Chondrocyte (in vitro differentiated cells): ENCODE results near the gene TTLL11. TPM values are rescaled to one million over a fixed set of nuclear protein-coding genes. Genes with fewer than 3 reads are reported as not detected.

Experiments used
- DNase-seq: peaks from one replicate; pipeline ENCODE4 v3.0.0; 2021; ENCODE audit warnings: mixed read lengths, low spot score
- H3K27ac Mint-ChIP-seq: one replicate; pipeline ENCODE4 v1.8.0; 2021; ENCODE audit warnings: mild to moderate bottlenecking, moderate library complexity, mixed read lengths; ENCODE audit not compliant: unreplicated experiment
- H3K27me3 Mint-ChIP-seq: 2 replicates; pipeline ENCODE4 v1.8.0; 2021; ENCODE audit warnings: low read depth, mixed read lengths
- H3K36me3 Mint-ChIP-seq: 2 replicates; pipeline ENCODE4 v1.8.0; 2021; ENCODE audit warnings: low read depth, mixed read lengths
- H3K4me1 Mint-ChIP-seq: 2 replicates; pipeline ENCODE4 v1.8.0; 2021; ENCODE audit warnings: low read depth, mild to moderate bottlenecking, mixed read lengths
- H3K4me3 Mint-ChIP-seq: one replicate; pipeline ENCODE4 v1.8.0; 2021; ENCODE audit warnings: mild to moderate bottlenecking, moderate library complexity, mixed read lengths; ENCODE audit not compliant: unreplicated experiment
- H3K9me3 Mint-ChIP-seq: 2 replicates; pipeline ENCODE4 v1.8.0; 2021; ENCODE audit warnings: low read depth, mixed read lengths
- total RNA-seq: library from RNA; stranded (reverse); gene quantifications from 3 replicates; pipeline ENCODE4 v1.2.1, GENCODE V29; 2021
- TF ChIP-seq, protein P1 (sequence below): fragments of 200-600 bp; sonication (generic); IDR thresholded peaks from 2 replicates; pipeline ENCODE4 v1.5.0; 2021; ENCODE audit warnings: antibody characterized with exemption, mild to moderate bottlenecking, moderate library complexity

The TTLL11 gene
- total RNA-seq, 1 donor from 2014 or later: 9.1 TPM

DNA sequence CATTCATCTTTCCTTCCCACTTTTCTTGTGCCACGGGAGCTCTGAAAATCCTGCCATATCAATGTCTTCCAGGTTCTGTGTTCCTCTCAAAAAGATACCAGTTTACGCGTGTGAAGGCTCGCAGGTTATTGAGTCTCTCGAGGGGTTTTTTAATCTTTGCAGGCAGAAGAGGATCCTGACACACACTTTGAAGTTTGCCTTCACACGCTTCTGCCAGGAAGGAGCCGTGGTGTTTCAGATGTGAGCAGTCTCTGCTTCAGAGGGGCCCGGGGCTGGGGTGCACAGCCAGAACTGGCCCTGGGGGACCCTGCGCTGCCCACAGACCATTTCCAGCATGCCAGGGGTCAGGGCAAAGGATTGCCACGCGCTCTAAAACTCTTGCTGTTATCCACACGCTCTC lies 167.2 kb downstream of the TTLL11 start:
- no peaks in the 10 kb centered on the region for H3K9me3 Mint-ChIP-seq

DNA sequence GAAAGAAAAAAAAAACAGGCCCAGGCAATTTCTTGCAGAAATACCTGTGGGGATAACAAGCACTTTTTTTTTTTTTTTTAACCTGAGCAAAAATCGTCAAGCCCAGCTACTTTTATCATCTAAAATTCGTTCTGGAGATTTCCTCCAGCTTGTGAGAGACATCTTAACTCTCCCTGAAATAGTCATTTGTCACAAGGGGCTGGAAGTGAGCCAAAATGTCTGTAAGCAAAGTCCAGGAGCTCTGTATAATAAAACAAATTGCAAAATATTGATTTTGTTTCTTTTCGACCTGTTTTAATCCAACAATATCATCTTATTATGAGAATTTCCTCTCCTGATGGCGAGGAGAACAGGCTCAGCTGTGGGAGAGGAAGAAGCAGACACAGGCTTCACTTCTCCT lies 168.4 kb downstream of the TTLL11 start:
- Mint-ChIP-seq H3K9me3 (no peaks in the 10 kb centered on the region), H3K27ac (no peak overlapping the region), H3K4me1 (no peaks in the 10 kb centered on the region), H3K27me3 (no peaks in the 10 kb centered on the region), H3K36me3 (peaks cover 4% of the 10 kb centered on the region), H3K4me3 (no peak overlapping the region)
- DNase-seq: no peak
- TF ChIP-seq, protein P1, sequence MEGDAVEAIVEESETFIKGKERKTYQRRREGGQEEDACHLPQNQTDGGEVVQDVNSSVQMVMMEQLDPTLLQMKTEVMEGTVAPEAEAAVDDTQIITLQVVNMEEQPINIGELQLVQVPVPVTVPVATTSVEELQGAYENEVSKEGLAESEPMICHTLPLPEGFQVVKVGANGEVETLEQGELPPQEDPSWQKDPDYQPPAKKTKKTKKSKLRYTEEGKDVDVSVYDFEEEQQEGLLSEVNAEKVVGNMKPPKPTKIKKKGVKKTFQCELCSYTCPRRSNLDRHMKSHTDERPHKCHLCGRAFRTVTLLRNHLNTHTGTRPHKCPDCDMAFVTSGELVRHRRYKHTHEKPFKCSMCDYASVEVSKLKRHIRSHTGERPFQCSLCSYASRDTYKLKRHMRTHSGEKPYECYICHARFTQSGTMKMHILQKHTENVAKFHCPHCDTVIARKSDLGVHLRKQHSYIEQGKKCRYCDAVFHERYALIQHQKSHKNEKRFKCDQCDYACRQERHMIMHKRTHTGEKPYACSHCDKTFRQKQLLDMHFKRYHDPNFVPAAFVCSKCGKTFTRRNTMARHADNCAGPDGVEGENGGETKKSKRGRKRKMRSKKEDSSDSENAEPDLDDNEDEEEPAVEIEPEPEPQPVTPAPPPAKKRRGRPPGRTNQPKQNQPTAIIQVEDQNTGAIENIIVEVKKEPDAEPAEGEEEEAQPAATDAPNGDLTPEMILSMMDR: no peak

More for the DNA sequence above, 167.2 kb downstream of the TTLL11 start:
- no peak for DNase-seq
- Mint-ChIP-seq H3K4me3 (no peak overlapping the region), H3K27ac (no peak overlapping the region), H3K4me1 (no peaks in the 10 kb centered on the region), H3K36me3 (peaks cover 4% of the 10 kb centered on the region), H3K27me3 (no peaks in the 10 kb centered on the region)
- TF ChIP-seq, protein P1: no peak

DNA sequence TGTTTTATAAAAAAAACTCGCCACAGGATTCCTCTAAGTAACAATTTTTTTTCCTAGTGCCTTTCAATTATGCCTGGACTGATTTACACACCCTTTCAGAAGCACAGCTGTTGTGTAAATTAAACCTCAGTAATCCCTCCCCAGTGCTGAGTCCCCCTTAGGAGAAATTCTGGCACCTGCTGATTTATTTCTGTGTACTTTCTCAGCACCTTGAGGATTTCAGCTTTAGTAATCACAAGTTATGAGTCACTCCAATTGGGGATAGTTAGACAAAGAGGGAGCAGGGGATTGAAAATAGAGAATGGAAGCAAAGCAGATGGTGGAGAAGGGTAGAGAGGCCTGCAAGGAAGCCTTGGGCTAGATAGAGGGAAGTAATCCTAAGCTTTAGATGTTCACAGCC lies 171.7 kb downstream of the TTLL11 start:
- no peak overlapping the region for H3K4me3 Mint-ChIP-seq
- DNase-seq: no peak
- no peaks in the 10 kb centered on the region for H3K4me1 Mint-ChIP-seq
- no peaks in the 10 kb centered on the region for H3K36me3 Mint-ChIP-seq
- no peak overlapping the region for H3K27ac Mint-ChIP-seq
- H3K9me3 Mint-ChIP-seq: no peaks in the 10 kb centered on the region
- TF ChIP-seq, protein P1: no peak
- H3K27me3 Mint-ChIP-seq: no peaks in the 10 kb centered on the region

DNA sequence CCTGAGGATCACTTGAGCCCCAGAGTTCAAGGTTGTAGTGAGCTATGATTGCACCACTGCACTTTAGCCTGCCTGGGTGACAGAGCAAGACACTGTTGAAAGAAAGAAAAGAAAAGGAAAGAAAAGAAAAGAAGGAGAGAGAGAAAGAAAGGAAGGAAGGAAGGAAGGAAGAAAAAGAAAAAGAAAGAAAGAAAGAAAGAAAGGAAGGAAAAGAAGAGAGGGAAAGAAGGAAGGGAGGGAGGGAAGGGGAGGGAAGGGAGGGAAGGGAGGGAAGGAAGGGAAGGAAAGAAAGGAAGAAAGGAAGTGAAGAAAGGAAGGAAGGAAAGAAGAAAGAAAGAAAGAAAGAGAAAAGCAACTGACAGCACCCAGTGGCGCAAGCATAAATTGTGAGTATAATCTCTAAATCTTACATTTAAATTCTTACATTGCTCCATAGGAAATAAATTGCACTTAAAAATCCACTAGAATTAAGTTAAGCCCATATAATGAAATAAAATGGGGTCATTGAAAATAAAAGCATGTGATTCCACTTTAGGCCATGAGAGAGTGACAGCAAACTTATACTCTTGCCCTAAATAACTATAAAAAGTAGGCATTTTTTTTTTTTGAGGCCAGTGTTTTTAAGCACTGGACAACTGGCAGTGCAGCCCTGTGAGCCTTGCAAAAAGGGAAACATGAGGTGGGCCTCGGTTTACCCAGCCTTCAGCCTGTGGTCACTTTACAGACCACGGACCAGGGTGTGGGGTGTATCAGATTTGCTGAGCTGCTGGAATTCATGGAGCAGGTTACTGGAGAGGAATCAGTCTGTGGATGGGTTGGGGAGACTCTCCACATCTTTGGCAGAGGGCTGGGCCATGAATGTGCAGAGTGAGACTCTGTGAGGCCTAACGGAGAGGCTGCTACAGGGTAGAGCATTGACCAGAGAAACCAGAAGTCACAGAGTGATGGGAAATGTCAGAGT lies 175.5 kb downstream of the TTLL11 start:
- H3K36me3 Mint-ChIP-seq: no peaks in the 10 kb centered on the region
- no peak overlapping the region for H3K4me3 Mint-ChIP-seq
- H3K4me1 Mint-ChIP-seq: peaks cover 4% of the 10 kb centered on the region
- H3K27me3 Mint-ChIP-seq: no peaks in the 10 kb centered on the region
- TF ChIP-seq, protein P1: no peak
- DNase-seq: no peak
- H3K9me3 Mint-ChIP-seq: no peaks in the 10 kb centered on the region
- H3K27ac Mint-ChIP-seq: no peak overlapping the region

DNA sequence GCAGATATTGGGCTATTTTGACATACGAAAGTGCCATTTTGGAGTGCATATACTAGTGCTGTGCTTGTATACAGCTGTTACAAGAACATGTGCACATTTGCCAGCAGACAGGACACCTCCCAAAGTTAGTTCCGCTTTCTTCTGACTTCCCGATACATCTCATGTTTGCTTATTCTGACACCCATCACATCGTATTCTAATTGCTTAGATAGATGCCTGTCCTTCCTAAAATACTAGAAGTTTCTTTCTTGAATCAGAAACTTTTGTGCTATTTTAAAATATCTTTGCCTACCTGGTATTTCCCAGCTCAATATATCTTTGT lies 177.8 kb downstream of the TTLL11 start:
- TF ChIP-seq, protein P1: no peak
- Mint-ChIP-seq H3K27ac (no peak overlapping the region), H3K4me1 (peaks cover 4% of the 10 kb centered on the region), H3K36me3 (no peaks in the 10 kb centered on the region), H3K4me3 (no peak overlapping the region), H3K9me3 (no peaks in the 10 kb centered on the region), H3K27me3 (no peaks in the 10 kb centered on the region)
- no peak for DNase-seq
